Duodenal mucosa (tissue), 2 donors: ENCODE results near the gene SIRPB1.
A peak's percentile ranks its signal among the peaks of the same experiment; 100 is the strongest.

Experiments
- H3K27ac ChIP-seq: one replicate; pipeline ENCODE4 v1.7.0; 2013; ENCODE audit warnings: low read depth, low read length
- H3K27me3 ChIP-seq, 2 donors: one replicate each; pipeline ENCODE4 v1.7.0; 2013; ENCODE audit warnings: low read length in 2 of 2, control low read depth in 1 of 2; ENCODE audit not compliant: insufficient read depth in 2 of 2, control insufficient read depth in 1 of 2
- H3K36me3 ChIP-seq, 2 donors: one replicate each; pipeline ENCODE4 v1.7.0; 2013; ENCODE audit warnings: low read length in 2 of 2, control low read depth in 1 of 2; ENCODE audit not compliant: insufficient read depth in 2 of 2, control insufficient read depth in 1 of 2
- H3K4me1 ChIP-seq, 2 donors: one replicate each; pipeline ENCODE4 v1.7.0; 2013; ENCODE audit warnings: low read length in 2 of 2, control low read depth in 1 of 2; ENCODE audit not compliant: insufficient read depth in 2 of 2, control insufficient read depth in 1 of 2
- H3K4me3 ChIP-seq, 2 donors: one replicate each; pipeline ENCODE4 v1.7.0; 2013; ENCODE audit warnings: low read length in 2 of 2, low read depth in 1 of 2
- H3K9ac ChIP-seq, 2 donors: one replicate each; pipeline ENCODE4 v1.7.0; 2013; ENCODE audit warnings: low read length in 2 of 2, low read depth in 1 of 2
- H3K9me3 ChIP-seq, 2 donors: one replicate each; pipeline ENCODE4 v1.7.0; 2013; ENCODE audit warnings: low read length in 2 of 2, control low read depth in 1 of 2; ENCODE audit not compliant: control insufficient read depth in 1 of 2

SIRPB1 gene

GRCh38 chr20:1628621-1629020 is 8.8 kb upstream of the SIRPB1 start:
- Histone ChIP-seq H3K4me3 (no peak overlapping the region), H3K9ac (no peak overlapping the region), H3K9me3 (no peaks in the 10 kb centered on the region)

GRCh38 chr20:1627200-1627550 is 7.4 kb upstream of the SIRPB1 start:
- H3K36me3 ChIP-seq = no peaks in the 10 kb centered on the region
- H3K9me3 ChIP-seq = no peaks in the 10 kb centered on the region

More at GRCh38 chr20:1628621-1629020, 8.8 kb upstream of the SIRPB1 start:
- no peak overlapping the region for H3K27ac ChIP-seq
- H3K4me1 ChIP-seq = peaks cover 0 to under 1% of the 10 kb centered on the region in 2 donors
- H3K36me3 ChIP-seq = no peaks in the 10 kb centered on the region
- no peaks in the 10 kb centered on the region for H3K27me3 ChIP-seq

GRCh38 chr20:1626528-1627199 is 6.9 kb upstream of the SIRPB1 start:
- Histone ChIP-seq H3K4me3 (no peak overlapping the region), H3K9ac (no peak overlapping the region), H3K27me3 (no peaks in the 10 kb centered on the region), H3K27ac (no peak overlapping the region), H3K9me3 (no peaks in the 10 kb centered on the region), H3K4me1 (peaks cover 4 to 12% of the 10 kb centered on the region in 2 donors), H3K36me3 (no peaks in the 10 kb centered on the region)

More at GRCh38 chr20:1627200-1627550, 7.4 kb upstream of the SIRPB1 start:
- no peak overlapping the region for H3K27ac ChIP-seq
- H3K27me3 ChIP-seq = no peaks in the 10 kb centered on the region
- peaks cover 4 to 12% of the 10 kb centered on the region in 2 donors for H3K4me1 ChIP-seq
- no peak overlapping the region for H3K4me3 ChIP-seq
- H3K9ac ChIP-seq = no peak overlapping the region

GRCh38 chr20:1625083-1625690 is 5.4 kb upstream of the SIRPB1 start:
- H3K36me3 ChIP-seq = no peaks in the 10 kb centered on the region
- no peak overlapping the region for H3K4me3 ChIP-seq
- no peak overlapping the region for H3K27ac ChIP-seq
- no peaks in the 10 kb centered on the region for H3K9me3 ChIP-seq
- H3K27me3 ChIP-seq = no peaks in the 10 kb centered on the region
- no peak overlapping the region for H3K9ac ChIP-seq
- H3K4me1 ChIP-seq = peaks cover 4 to 12% of the 10 kb centered on the region in 2 donors

- Histone ChIP-seq H3K36me3 (no peaks in the 10 kb centered on the region), H3K4me1 (peaks cover 4 to 12% of the 10 kb centered on the region in 2 donors), H3K9me3 (peaks cover 0 to 5% of the 10 kb centered on the region in 2 donors), H3K9ac (no peak overlapping the region), H3K27ac (no peak overlapping the region), H3K27me3 (no peaks in the 10 kb centered on the region), H3K4me3 (no peak overlapping the region)
Observed at GRCh38 chr20:1623501-1624205, 3.8 kb upstream of the SIRPB1 start.

- no peak overlapping the region for H3K27ac ChIP-seq
Observed at GRCh38 chr20:1622450-1622849, 2.6 kb upstream of the SIRPB1 start.

GRCh38 chr20:1621316-1621715 is 1.5 kb upstream of the SIRPB1 start:
- no peaks in the 10 kb centered on the region for H3K36me3 ChIP-seq
- peaks cover 0 to 5% of the 10 kb centered on the region in 2 donors for H3K9me3 ChIP-seq
- H3K4me3 ChIP-seq = no peak overlapping the region
- no peak overlapping the region for H3K27ac ChIP-seq
- peaks cover 4 to 12% of the 10 kb centered on the region in 2 donors for H3K4me1 ChIP-seq
- no peaks in the 10 kb centered on the region for H3K27me3 ChIP-seq
- no peak overlapping the region for H3K9ac ChIP-seq

More at GRCh38 chr20:1622450-1622849, 2.6 kb upstream of the SIRPB1 start:
- H3K4me1 ChIP-seq = peaks cover 4 to 12% of the 10 kb centered on the region in 2 donors
- no peaks in the 10 kb centered on the region for H3K27me3 ChIP-seq
- peaks cover 0 to 5% of the 10 kb centered on the region in 2 donors for H3K9me3 ChIP-seq
- no peak overlapping the region for H3K4me3 ChIP-seq
- H3K36me3 ChIP-seq = no peaks in the 10 kb centered on the region
- no peak overlapping the region for H3K9ac ChIP-seq

- Histone ChIP-seq H3K27ac (no peak overlapping the region), H3K27me3 (no peaks in the 10 kb centered on the region), H3K4me3 (peak overlapping the region; percentile 33 to 36), H3K9ac (no peak overlapping the region), H3K9me3 (peaks cover 0 to 5% of the 10 kb centered on the region in 2 donors), H3K4me1 (peaks cover 4 to 12% of the 10 kb centered on the region in 2 donors), H3K36me3 (no peaks in the 10 kb centered on the region)
Observed at GRCh38 chr20:1618954-1619540, 762 bp downstream of the SIRPB1 start.

- Histone ChIP-seq H3K9ac (no peak overlapping the region), H3K4me1 (peaks cover 4 to 10% of the 10 kb centered on the region in 2 donors), H3K27ac (no peak overlapping the region), H3K9me3 (peaks cover 0 to 5% of the 10 kb centered on the region in 2 donors), H3K36me3 (no peaks in the 10 kb centered on the region), H3K27me3 (no peaks in the 10 kb centered on the region), H3K4me3 (no peak overlapping the region)
Observed at GRCh38 chr20:1618479-1618878, 1.3 kb downstream of the SIRPB1 start.
